GM23338 (cell line): Measurements from ENCODE around the gene RUNX1.

Experiments
- CTCF ChIP-seq, 2 experiments: fragments of 200-600 bp in 1 of 2; sonication (generic) in 1 of 2; conservative IDR thresholded peaks; 2 replicates each; pipeline versions ENCODE4 v1.5.1 to v1.6.1; 2016 to 2017; ENCODE audit warnings: antibody characterized with exemption in 2 of 2, low read depth in 2 of 2, mild to moderate bottlenecking in 2 of 2, moderate library complexity in 1 of 2
- EZH2 ChIP-seq: fragments of 200-600 bp; sonication (generic); IDR thresholded peaks from one replicate; pipeline ENCODE4 v1.8.0; 2017; ENCODE audit warnings: antibody characterized with exemption, mild to moderate bottlenecking, low read depth; ENCODE audit not compliant: unreplicated experiment
- EZH2phosphoT487 ChIP-seq: fragments of 200-600 bp; sonication (generic); IDR thresholded peaks from one replicate; pipeline ENCODE4 v1.8.1; 2018; ENCODE audit warnings: antibody characterized with exemption; ENCODE audit not compliant: unreplicated experiment
- POLR2AphosphoS5 ChIP-seq: IDR thresholded peaks from 2 replicates; pipeline ENCODE4 v1.6.1; 2016; ENCODE audit warnings: antibody characterized with exemption, low read depth

- no peak for TF ChIP-seq EZH2
- 0 out of 4 replicates have a peak, but pooled peaks of 1 of the 2 experiments have one; percentile 6 for TF ChIP-seq CTCF (conservative IDR thresholded peaks at IDR 0.05; ENCODE audit: low read depth in 2 of 2)
- TF ChIP-seq EZH2phosphoT487, result no peak
- no peak for TF ChIP-seq POLR2AphosphoS5
Observed at GRCh38 chr21:34912022-34912945, 136.8 kb downstream of the RUNX1 start.
